Ureter (tissue), 1 donor: Measurements from ENCODE around the gene CPN2. TPM values are rescaled to one million over a fixed set of nuclear protein-coding genes. Genes with fewer than 3 reads are reported as not detected.

Experiments
- DNase-seq: peaks from one replicate; pipeline ENCODE4 v3.0.0-alpha.2; 2020; ENCODE audit warnings: low spot score
- total RNA-seq: library from RNA; stranded (reverse); gene quantifications from one replicate; pipeline ENCODE4 v1.2.4, GENCODE V29; 2023
- donor health status: DM: yes; HTN: yes; CAD: no.

CPN2 gene
- total RNA-seq, 1 donor from 2014 or later = not detected

- DNase-seq = no peak
Measured at GRCh38 chr3:194328053-194328657, 23.0 kb downstream of the CPN2 start.

GRCh38 chr3:194327218-194328052, 23.7 kb downstream of the CPN2 start:
- no peak for DNase-seq

- DNase-seq = no peak
Measured at GRCh38 chr3:194326968-194327217, 24.2 kb downstream of the CPN2 start.

- no peak for DNase-seq
Measured at GRCh38 chr3:194326192-194326967, 24.7 kb downstream of the CPN2 start.

- DNase-seq = no peak
Measured at GRCh38 chr3:194325424-194326153, 25.5 kb downstream of the CPN2 start.

- DNase-seq = no peak
Measured at GRCh38 chr3:194324823-194325327, 26.3 kb downstream of the CPN2 start.

- peak; percentile 60 for DNase-seq
Measured at GRCh38 chr3:194323785-194324735, 27.1 kb downstream of the CPN2 start.

GRCh38 chr3:194322678-194323211, 28.4 kb downstream of the CPN2 start:
- peak; percentile 71 for DNase-seq

GRCh38 chr3:194321693-194322640, 29.2 kb downstream of the CPN2 start:
- no peak for DNase-seq

GRCh38 chr3:194320744-194321243, 30.3 kb downstream of the CPN2 start:
- no peak for DNase-seq

- no peak for DNase-seq
Measured at GRCh38 chr3:194320100-194320499, 31.0 kb downstream of the CPN2 start.

- DNase-seq = no peak
Measured at GRCh38 chr3:194318511-194319161, 32.5 kb downstream of the CPN2 start.

- no peak for DNase-seq
Measured at GRCh38 chr3:194316918-194317317, 34.2 kb downstream of the CPN2 start.

- DNase-seq = no peak
Measured at GRCh38 chr3:194315965-194316361, 35.2 kb downstream of the CPN2 start.

GRCh38 chr3:194315088-194315964, 35.8 kb downstream of the CPN2 start:
- DNase-seq = peak; percentile 89

- no peak for DNase-seq
Measured at GRCh38 chr3:194314388-194315068, 36.6 kb downstream of the CPN2 start.
